GM19324 (cell line): ENCODE measurements around the gene EPPIN.

Experiments used
- ATAC-seq: cut with Tn5 transposase; IDR thresholded peaks from one replicate; pipeline ENCODE4 v1.9.1; 2021; ENCODE audit warnings: mild to moderate bottlenecking, moderate library complexity; ENCODE audit not compliant: unreplicated experiment, low FRiP score

Gene EPPIN

GRCh38 chr20:45539382-45539781 lies 7.8 kb downstream of the EPPIN start, which contains the start of gene WFDC6:
Gene WFDC6 (minus strand): TSS chr20:45539482. CDS start chr20:45539407, 75 bp downstream.
- ATAC-seq: no peak

GRCh38 chr20:45538209-45538799 lies 8.9 kb downstream of the EPPIN start:
- no peak for ATAC-seq

GRCh38 chr20:45527294-45527693 lies 19.9 kb downstream of the EPPIN start:
- ATAC-seq: no peak

GRCh38 chr20:45523821-45524220 lies 23.4 kb downstream of the EPPIN start:
- no peak for ATAC-seq

- no peak for ATAC-seq
Observed at GRCh38 chr20:45518282-45518681, 28.9 kb downstream of the EPPIN start.

GRCh38 chr20:45515147-45515913 lies 31.9 kb downstream of the EPPIN start, which contains the start of gene SPINT3:
Gene SPINT3 (minus strand): TSS chr20:45515622. CDS start chr20:45515608, 14 bp downstream.
- no peak for ATAC-seq

- ATAC-seq: no peak
Observed at GRCh38 chr20:45510242-45510862, 36.8 kb downstream of the EPPIN start.

- no peak for ATAC-seq
Observed at GRCh38 chr20:45509091-45509490, 38.1 kb downstream of the EPPIN start.

GRCh38 chr20:45508068-45508886 lies 38.9 kb downstream of the EPPIN start:
- ATAC-seq: no peak

GRCh38 chr20:45507011-45507820 lies 40.0 kb downstream of the EPPIN start:
- ATAC-seq: no peak

GRCh38 chr20:45506398-45506797 lies 40.8 kb downstream of the EPPIN start:
- no peak for ATAC-seq

- no peak for ATAC-seq
Observed at GRCh38 chr20:45503403-45503802, 43.8 kb downstream of the EPPIN start.

GRCh38 chr20:45502561-45502960 lies 44.6 kb downstream of the EPPIN start:
- no peak for ATAC-seq

- no peak for ATAC-seq
Observed at GRCh38 chr20:45501600-45501999, 45.6 kb downstream of the EPPIN start.

- ATAC-seq: no peak
Observed at GRCh38 chr20:45500022-45500421, 47.2 kb downstream of the EPPIN start.

GRCh38 chr20:45497971-45498494 lies 49.2 kb downstream of the EPPIN start:
- no peak for ATAC-seq

- ATAC-seq: no peak
Observed at GRCh38 chr20:45496166-45496565, 51.0 kb downstream of the EPPIN start.

- no peak for ATAC-seq
Observed at GRCh38 chr20:45495501-45495941, 51.7 kb downstream of the EPPIN start.
